AG10803 (cell line): ENCODE data around the gene FAM185A.
A peak's percentile ranks its signal among the peaks of the same experiment; 100 is the strongest.

Source experiments
- DNase-seq: peaks from one replicate; pipeline ENCODE4 v3.0.0; 2010; ENCODE audit warnings: low read depth
- H3K4me3 ChIP-seq: 2 replicates; pipeline ENCODE4 v1.5.1; 2011; ENCODE audit warnings: mild to moderate bottlenecking, low read length, control low read depth
- TF ChIP-seq, protein P1 (sequence below): conservative IDR thresholded peaks from 2 replicates; pipeline ENCODE4 v1.5.1; 2011; ENCODE audit warnings: mild to moderate bottlenecking, low read length, control low read depth, inconsistent platforms

FAM185A gene

DNA sequence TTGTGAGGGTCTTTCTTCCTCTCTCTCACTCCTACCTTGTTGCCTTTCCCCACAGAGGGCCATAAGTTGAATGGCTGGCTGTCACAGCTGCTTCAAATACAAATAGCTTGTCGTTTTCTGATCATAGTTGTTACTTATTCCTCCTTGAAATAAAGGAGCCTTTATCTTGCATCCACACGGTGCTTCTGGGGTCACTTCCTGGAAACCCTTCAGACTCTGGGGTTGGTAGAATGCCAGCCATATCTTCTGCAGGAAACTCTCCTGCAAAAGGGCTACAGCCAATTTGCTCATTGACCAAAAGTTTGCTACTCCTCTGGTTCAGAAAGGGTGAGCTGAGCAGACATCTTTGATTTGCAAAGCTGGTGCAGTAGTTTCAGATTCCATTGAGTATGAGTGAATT, 70.4 kb downstream of the FAM185A start:
- no peak overlapping the region for H3K4me3 ChIP-seq
- TF ChIP-seq, protein P1, sequence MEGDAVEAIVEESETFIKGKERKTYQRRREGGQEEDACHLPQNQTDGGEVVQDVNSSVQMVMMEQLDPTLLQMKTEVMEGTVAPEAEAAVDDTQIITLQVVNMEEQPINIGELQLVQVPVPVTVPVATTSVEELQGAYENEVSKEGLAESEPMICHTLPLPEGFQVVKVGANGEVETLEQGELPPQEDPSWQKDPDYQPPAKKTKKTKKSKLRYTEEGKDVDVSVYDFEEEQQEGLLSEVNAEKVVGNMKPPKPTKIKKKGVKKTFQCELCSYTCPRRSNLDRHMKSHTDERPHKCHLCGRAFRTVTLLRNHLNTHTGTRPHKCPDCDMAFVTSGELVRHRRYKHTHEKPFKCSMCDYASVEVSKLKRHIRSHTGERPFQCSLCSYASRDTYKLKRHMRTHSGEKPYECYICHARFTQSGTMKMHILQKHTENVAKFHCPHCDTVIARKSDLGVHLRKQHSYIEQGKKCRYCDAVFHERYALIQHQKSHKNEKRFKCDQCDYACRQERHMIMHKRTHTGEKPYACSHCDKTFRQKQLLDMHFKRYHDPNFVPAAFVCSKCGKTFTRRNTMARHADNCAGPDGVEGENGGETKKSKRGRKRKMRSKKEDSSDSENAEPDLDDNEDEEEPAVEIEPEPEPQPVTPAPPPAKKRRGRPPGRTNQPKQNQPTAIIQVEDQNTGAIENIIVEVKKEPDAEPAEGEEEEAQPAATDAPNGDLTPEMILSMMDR, result no peak
- no peak for DNase-seq

DNA sequence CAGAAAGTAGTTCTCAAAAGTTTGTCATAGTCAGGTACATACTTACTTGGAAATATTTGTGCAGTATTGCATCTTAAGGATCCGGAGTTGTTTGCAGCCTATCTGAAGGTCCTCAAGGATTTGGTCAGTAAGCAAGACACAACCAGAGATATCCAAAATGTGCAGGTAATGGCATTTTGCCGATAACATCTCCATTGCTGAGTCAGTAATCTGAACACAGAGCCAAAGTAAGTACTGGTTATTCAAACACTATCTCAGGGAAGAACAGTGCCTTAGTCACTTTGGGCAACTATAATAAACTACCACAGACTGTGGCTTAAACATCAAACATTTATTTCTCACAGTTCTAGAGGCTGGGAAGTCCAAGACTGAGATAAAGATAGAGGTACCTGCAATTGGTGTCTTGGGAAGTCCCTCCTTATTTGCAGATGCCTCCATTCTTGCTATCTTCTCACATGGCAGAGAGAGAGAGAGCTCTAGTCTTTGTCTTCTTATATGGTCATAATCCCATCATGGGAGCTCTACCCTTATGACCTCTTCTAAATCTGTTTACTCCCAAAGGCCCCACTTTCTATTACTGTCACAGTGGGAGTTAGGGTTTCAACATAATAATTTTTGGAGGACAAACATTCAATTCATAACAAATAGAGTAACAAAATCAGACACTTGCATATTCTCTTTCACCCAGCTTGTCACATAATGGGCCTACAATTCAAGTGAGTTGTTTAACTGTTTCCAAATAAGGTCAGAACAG, 73.4 kb downstream of the FAM185A start:
- H3K4me3 ChIP-seq, result no peak overlapping the region
- no peak for DNase-seq
- TF ChIP-seq, protein P1, result no peak

DNA sequence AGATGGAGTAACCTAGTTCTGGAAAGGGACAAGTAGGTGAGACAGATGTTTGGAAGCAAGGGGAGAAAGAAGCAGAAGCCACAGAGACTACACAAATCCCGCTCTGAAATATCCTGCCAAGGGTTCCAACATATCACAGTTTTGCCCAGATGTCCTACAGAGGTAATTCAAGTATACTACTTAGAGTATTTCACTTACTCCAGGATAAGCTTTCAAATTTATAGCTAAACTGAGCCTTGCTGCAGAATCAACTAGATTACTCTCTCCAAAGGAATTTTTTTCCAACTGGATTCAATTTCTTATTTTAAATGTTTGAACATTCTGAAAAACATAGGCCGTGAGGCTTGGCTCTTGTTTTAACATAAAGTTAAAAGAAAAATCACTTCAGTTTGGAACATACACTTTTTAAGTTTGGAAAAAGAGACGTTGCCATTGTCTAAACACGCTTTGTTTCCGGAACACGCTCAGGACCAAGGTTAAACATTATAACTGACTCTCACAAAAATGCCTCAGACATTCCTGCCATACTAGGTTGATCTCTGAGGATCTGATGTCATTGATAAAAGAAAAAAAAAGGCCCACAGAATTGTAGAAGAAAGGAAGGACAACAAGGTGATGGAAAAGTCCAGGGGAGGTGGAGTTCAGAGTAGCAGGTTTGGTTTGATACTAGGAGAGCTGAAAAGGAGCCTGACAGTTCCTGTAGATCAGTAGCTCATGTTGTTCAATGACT, 74.8 kb downstream of the FAM185A start:
- no peak for DNase-seq
- H3K4me3 ChIP-seq, result no peak overlapping the region
- TF ChIP-seq, protein P1, result no peak

DNA sequence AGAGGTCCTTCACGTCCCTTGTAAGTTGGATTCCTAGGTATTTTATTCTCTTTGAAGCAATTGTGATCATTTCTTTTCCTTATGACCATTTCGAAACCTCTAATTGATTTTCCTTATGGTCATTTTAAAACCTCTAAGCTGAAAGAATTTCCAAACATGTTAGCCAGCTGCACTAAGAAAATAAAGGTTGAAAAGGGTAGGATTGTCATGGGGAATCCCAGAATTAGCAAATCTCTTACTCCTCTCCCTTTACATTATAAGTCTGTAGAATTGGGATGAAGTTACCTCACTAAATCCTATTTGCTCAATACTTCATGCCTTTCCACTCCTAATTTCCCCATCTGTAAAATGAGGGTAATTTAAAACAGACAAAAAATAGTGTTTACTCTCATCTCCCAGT, 79.5 kb downstream of the FAM185A start:
- TF ChIP-seq, protein P1, result no peak
- peak; percentile 27 for DNase-seq
- H3K4me3 ChIP-seq, result no peak overlapping the region

DNA sequence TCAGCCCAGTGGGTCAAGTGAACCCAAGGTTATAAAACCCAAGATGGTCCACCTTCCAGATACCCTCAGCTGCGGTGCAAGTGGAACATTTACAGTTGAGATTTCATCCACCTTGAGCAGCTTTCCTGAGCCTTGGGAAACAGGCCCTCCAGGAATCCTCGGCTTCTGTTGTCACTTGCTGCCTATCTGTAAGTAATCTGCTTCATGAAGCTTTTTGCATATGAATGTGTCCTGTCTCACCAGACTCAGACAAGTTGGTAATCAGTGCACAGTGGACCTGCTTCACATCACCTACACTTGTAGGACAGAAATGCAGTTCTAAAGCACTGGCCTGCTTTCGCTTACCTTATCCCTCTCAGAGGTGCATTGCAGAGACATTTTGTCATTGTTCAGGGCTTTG, 80.3 kb downstream of the FAM185A start:
- no peak for DNase-seq
- H3K4me3 ChIP-seq, result no peak overlapping the region
- TF ChIP-seq, protein P1, result no peak

DNA sequence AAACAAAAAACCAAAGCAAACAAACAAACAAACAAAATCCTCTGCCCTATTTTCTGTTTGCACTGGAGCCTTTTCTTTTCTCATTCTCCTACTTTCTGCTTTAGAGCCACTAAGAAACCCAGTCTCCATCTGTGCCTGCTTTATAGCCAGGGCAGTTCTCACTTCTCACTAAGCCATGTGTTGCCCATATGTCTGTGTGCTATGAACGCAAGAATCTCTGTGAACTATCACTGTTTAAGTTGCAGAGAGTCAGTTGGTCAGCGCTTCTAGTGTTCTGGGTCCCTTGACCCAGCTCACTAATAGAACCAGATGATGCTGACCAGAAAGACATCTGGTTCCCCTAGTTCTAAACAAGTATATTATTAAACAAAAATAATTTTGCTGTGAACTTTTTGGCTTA, 81.4 kb downstream of the FAM185A start:
- DNase-seq, result peak; percentile 88
- no peak overlapping the region for H3K4me3 ChIP-seq
- TF ChIP-seq, protein P1, result no peak

DNA sequence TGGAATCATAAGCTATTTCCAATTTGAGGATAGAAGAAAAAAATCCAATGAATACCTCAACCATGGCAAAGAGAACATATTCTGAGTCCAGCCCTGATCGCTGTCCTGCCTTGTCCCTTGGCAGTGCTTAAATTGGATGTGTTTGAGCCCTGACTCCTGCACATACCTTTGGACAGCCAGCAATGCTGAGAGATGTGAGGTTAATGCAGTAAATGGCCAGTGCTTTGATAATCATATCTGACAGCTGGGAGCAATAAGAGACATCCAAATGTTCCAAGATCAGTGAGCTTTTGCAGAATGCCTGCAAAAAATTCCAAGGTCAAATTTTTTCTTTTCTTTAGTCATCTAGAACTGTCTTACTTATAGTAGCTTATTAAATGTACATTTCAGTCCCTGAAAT, 83.9 kb downstream of the FAM185A start:
- DNase-seq, result no peak
- H3K4me3 ChIP-seq, result no peak overlapping the region
- TF ChIP-seq, protein P1, result no peak
